WTC11 (cell line): ENCODE data around the gene LIF. TPM values are rescaled to one million over a fixed set of nuclear protein-coding genes. Genes with fewer than 3 reads are reported as not detected.

Source experiments
- ATAC-seq: fragments of 200-7000 bp; cut with Tn5 transposase; 2 replicates; pipeline ENCODE4 v1.10.0; 2021; ENCODE audit warnings: mild to moderate bottlenecking, moderate library complexity
- CTCF ChIA-PET: fragments of 300-600 bp; sonication (Branson Sonifier 250); formaldehyde crosslinking; loops from one replicate; lab custom pipeline; 2021; ENCODE audit warnings: antibody characterized with exemption; lab: Charles Lee
- POLR2A ChIA-PET: fragments of 350-600 bp; sonication (Branson Sonifier 250); formaldehyde crosslinking; loops from one replicate; lab custom pipeline; 2021; ENCODE audit warnings: antibody characterized with exemption; lab: Charles Lee
- DNase-seq: peaks from one replicate; pipeline ENCODE4 v3.0.0; 2021; ENCODE audit warnings: low spot score
- H3K27ac Mint-ChIP-seq: 2 replicates; pipeline ENCODE4 v1.8.0; 2021; ENCODE audit warnings: mixed read lengths
- H3K27me3 Mint-ChIP-seq: 2 replicates; pipeline ENCODE4 v1.8.0; 2021; ENCODE audit warnings: low read depth, mild to moderate bottlenecking, moderate library complexity, mixed read lengths
- H3K36me3 Mint-ChIP-seq: 2 replicates; pipeline ENCODE4 v1.8.0; 2021; ENCODE audit warnings: mixed read lengths
- H3K4me1 Mint-ChIP-seq: 2 replicates; pipeline ENCODE4 v1.8.0; 2022; ENCODE audit warnings: mixed read lengths
- H3K4me3 Mint-ChIP-seq: 2 replicates; pipeline ENCODE4 v1.8.0; 2021; ENCODE audit warnings: mild to moderate bottlenecking, moderate library complexity, mixed read lengths
- H3K9me3 Mint-ChIP-seq: 2 replicates; pipeline ENCODE4 v1.8.0; 2021; ENCODE audit warnings: mixed read lengths
- E2F1 ChIP-seq: sonication (generic); formaldehyde crosslinking; IDR thresholded peaks from 2 replicates; pipeline ENCODE4 v1.8.0; 2022; ENCODE audit warnings: mild to moderate bottlenecking, missing genetic modification reagents
- E2F4 ChIP-seq: sonication (generic); formaldehyde crosslinking; IDR thresholded peaks from 2 replicates; pipeline ENCODE4 v1.8.1; 2022; ENCODE audit warnings: low read depth, mild to moderate bottlenecking, moderate library complexity, missing genetic modification reagents, borderline replicate concordance
- ESRRA ChIP-seq: sonication (generic); formaldehyde crosslinking; IDR thresholded peaks from 2 replicates; pipeline ENCODE4 v1.8.1; 2022; ENCODE audit warnings: mild to moderate bottlenecking, missing genetic modification reagents, borderline replicate concordance
- HMGXB4 ChIP-seq: sonication (generic); formaldehyde crosslinking; IDR thresholded peaks from 2 replicates; pipeline ENCODE4 v1.8.1; 2023; ENCODE audit warnings: mild to moderate bottlenecking, moderate library complexity, missing genetic modification reagents
- NFATC4 ChIP-seq: fragments of 250-450 bp; sonication (Bioruptor Pico); IDR thresholded peaks from 2 replicates; pipeline ENCODE4 v1.9.0; 2021; ENCODE audit warnings: mild to moderate bottlenecking
- NR2C2 ChIP-seq: sonication (generic); formaldehyde crosslinking; IDR thresholded peaks from 2 replicates; pipeline ENCODE4 v1.8.0; 2022; ENCODE audit warnings: mild to moderate bottlenecking, missing genetic modification reagents
- PRRX2 ChIP-seq: fragments of 250-450 bp; sonication (Bioruptor Pico); IDR thresholded peaks from 2 replicates; pipeline ENCODE4 v1.8.0; 2021; ENCODE audit warnings: mild to moderate bottlenecking
- SMAD3 ChIP-seq: sonication (generic); formaldehyde crosslinking; IDR thresholded peaks from 2 replicates; pipeline ENCODE4 v1.8.0; 2022; ENCODE audit warnings: missing genetic modification reagents, mild to moderate bottlenecking, borderline replicate concordance
- SOX15 ChIP-seq: fragments of 250-450 bp; sonication (Bioruptor Pico); IDR thresholded peaks from 2 replicates; pipeline ENCODE4 v1.9.0; 2021; ENCODE audit warnings: mild to moderate bottlenecking
- ZNF281 ChIP-seq: sonication (generic); formaldehyde crosslinking; IDR thresholded peaks from 2 replicates; pipeline ENCODE4 v1.8.0; 2023; ENCODE audit warnings: mild to moderate bottlenecking, missing genetic modification reagents
- ZNF532 ChIP-seq: fragments of 250-450 bp; sonication (Bioruptor Pico); IDR thresholded peaks from 2 replicates; pipeline ENCODE4 v1.9.0; 2021; ENCODE audit warnings: mild to moderate bottlenecking, borderline replicate concordance
- total RNA-seq: library from RNA; stranded (reverse); gene quantifications from 3 replicates; pipeline ENCODE4 v1.2.3, GENCODE V29; 2021

Gene LIF
- total RNA-seq, 1 experiment from 2014 or later = 7.2 TPM

GRCh38 chr22:30250661-30251267 lies 4.2 kb upstream of the LIF start (continued):
- TF ChIP-seq HMGXB4 = no peak
- no peak for TF ChIP-seq NFATC4 (CRISPR knock-in tag)
- TF ChIP-seq ZNF532 (CRISPR knock-in tag) = no peak
- TF ChIP-seq ESRRA (CRISPR knock-in tag) = no peak
- TF ChIP-seq E2F4 (CRISPR knock-in tag) = no peak
- TF ChIP-seq SOX15 = no peak
- TF ChIP-seq SMAD3 (CRISPR knock-in tag) = no peak
- no peak for TF ChIP-seq E2F1 (CRISPR knock-in tag)

- H3K4me1 Mint-ChIP-seq = peaks cover 39% of the 10 kb centered on the region
- DNase-seq (no peak), ATAC-seq (no peak)
- H3K27me3 Mint-ChIP-seq = no peaks in the 10 kb centered on the region
- TF ChIP-seq HMGXB4 = no peak
- TF ChIP-seq PRRX2 (CRISPR knock-in tag) = no peak
- TF ChIP-seq ZNF281 (CRISPR knock-in tag) = no peak
- TF ChIP-seq NR2C2 (CRISPR knock-in tag) = no peak
- no peaks in the 10 kb centered on the region for H3K9me3 Mint-ChIP-seq
- H3K27ac Mint-ChIP-seq = no peak overlapping the region
- CTCF ChIA-PET = interaction anchor here (1.0 kb wide), 1 partner anchor 14 kb away, joined by 3 read pairs; no protein-coding TSS in a partner anchor
- no peaks in the 10 kb centered on the region for H3K36me3 Mint-ChIP-seq
- no peak overlapping the region for H3K4me3 Mint-ChIP-seq
- POLR2A ChIA-PET = no interaction called here
Observed at GRCh38 chr22:30250039-30250565, 3.5 kb upstream of the LIF start.
